Measurements from ENCODE around the gene XPC.
A peak's percentile ranks its signal among the peaks of the same experiment; 100 is the strongest.
"Not testable (repeated sequence)": the region's sequence is repeated elsewhere in the genome, so short reads cannot be mapped to it uniquely, and the experiment has no call there.

The XPC gene

GRCh38 chr3:14178247-14179113 is at the start of gene XPC, which contains the start of gene LSM3:
Gene XPC (minus strand): TSS chr3:14178601. CDS start chr3:14178568, 33 bp downstream.
Gene LSM3 (plus strand): TSS chr3:14178817. CDS start chr3:14178861, 44 bp downstream.
- peak; percentile 71 to 99 (median 96) for DNase-seq

- no peak for DNase-seq
These were observed 49.5 kb upstream of the XPC start for GRCh38 chr3:14227856-14228255.

- DNase-seq = not testable (repeated sequence)
These were observed 48.0 kb upstream of the XPC start for GRCh38 chr3:14226351-14226750.

- no peak for DNase-seq
These were observed 47.0 kb upstream of the XPC start for GRCh38 chr3:14225421-14225820.

GRCh38 chr3:14224895-14225294 is 46.5 kb upstream of the XPC start:
- no peak for DNase-seq

GRCh38 chr3:14223595-14223994 is 45.2 kb upstream of the XPC start:
- no peak for DNase-seq

- DNase-seq = no peak
These were observed 44.6 kb upstream of the XPC start for GRCh38 chr3:14222900-14223594.

GRCh38 chr3:14222457-14222856 is 44.1 kb upstream of the XPC start:
- DNase-seq = no peak

GRCh38 chr3:14221902-14222301 is 43.5 kb upstream of the XPC start:
- DNase-seq = no peak

- no peak for DNase-seq
These were observed 42.5 kb upstream of the XPC start for GRCh38 chr3:14220933-14221332.

GRCh38 chr3:14218355-14218754 is 40.0 kb upstream of the XPC start:
- no peak for DNase-seq

- DNase-seq = peak in 52 of 58 donors; percentile 10 to 90 (median 46)
These were observed 38.1 kb upstream of the XPC start for GRCh38 chr3:14216257-14217048.

GRCh38 chr3:14214764-14215163 is 36.4 kb upstream of the XPC start:
- no peak for DNase-seq

GRCh38 chr3:14213066-14213774 is 34.8 kb upstream of the XPC start:
- DNase-seq = no peak

- no peak for DNase-seq
These were observed 33.6 kb upstream of the XPC start for GRCh38 chr3:14212032-14212431.

- peak in 2 of 58 donors; percentile 2 to 5 for DNase-seq
These were observed 33.2 kb upstream of the XPC start for GRCh38 chr3:14211621-14212020.

GRCh38 chr3:14210843-14211594 is 32.6 kb upstream of the XPC start:
- no peak for DNase-seq

- no peak for DNase-seq
These were observed 31.9 kb upstream of the XPC start for GRCh38 chr3:14210290-14210688.

- no peak for DNase-seq
These were observed 31.3 kb upstream of the XPC start for GRCh38 chr3:14209581-14210289.

GRCh38 chr3:14208977-14209394 is 30.6 kb upstream of the XPC start:
- no peak for DNase-seq
